Measurements from ENCODE around the gene LPP. TPM values are rescaled to one million over a fixed set of nuclear protein-coding genes. Genes with fewer than 3 reads are reported as not detected.

The LPP gene
- total and polyA plus RNA-seq, 9 of the 15 experiments (the other 6 are each of a cell fraction or from before 2014, with no cell fraction given) = 0.07 to 0.18 TPM; not detected in 7

- no peak for TF ChIP-seq ZNF699 (CRISPR knock-in tag; IDR thresholded peaks at IDR 0.05; ENCODE audit: insufficient replicate concordance)
Measured at GRCh38 chr3:188176884-188177283, 22.9 kb downstream of the LPP start (continued).

- ChIA-PET CTCF (ENCODE audit: low intra/inter-chr PET ratio) (no interaction called here), POLR2A (no interaction called here)
- no peaks in the 10 kb centered on the region for H3K9me3 ChIP-seq (replicated peaks; ENCODE audit: control insufficient read depth, insufficient read depth, low read depth, low read length)
- H3K4me2 ChIP-seq (ENCODE audit: insufficient read depth, low read length) = no peak overlapping the region
- H4K20me1 ChIP-seq (replicated peaks; ENCODE audit: control insufficient read depth, insufficient read depth, low read length) = no peaks in the 10 kb centered on the region
- intact Hi-C loops (cut with micrococcal nuclease) (no loop called here), in situ Hi-C loops (cut with MboI) (no loop called here)
- BruUV-seq (replicated peaks) = no TSS peak
- no peaks in the 10 kb centered on the region for H3K79me2 ChIP-seq (ENCODE audit: control insufficient read depth, insufficient read depth, low read length)
- no peak for DNase-seq (ENCODE audit: extremely low read depth in 1 of 4, low spot score in 3 of 4)
- no peak overlapping the region for H3K4me3 ChIP-seq
- no peaks in the 10 kb centered on the region for H3K4me1 ChIP-seq (replicated peaks in 1 of 2; ENCODE audit: control insufficient read depth in 2 of 2, insufficient read depth in 2 of 2, low read length in 2 of 2)
- H3K9ac ChIP-seq (ENCODE audit: insufficient read depth in 1 of 2, low read depth in 2 of 2, low read length in 2 of 2) = no peak overlapping the region
- H3K36me3 ChIP-seq (ENCODE audit: control insufficient read depth, insufficient read depth, low read length) = no peaks in the 10 kb centered on the region
- 0 out of 5 replicates have a peak, but pooled peaks cover 0 to 5% of the 10 kb centered on the region in 2 experiments for H3K27me3 ChIP-seq (ENCODE audit: control insufficient read depth in 2 of 2, insufficient read depth in 2 of 2, low read length in 2 of 2)
- no peak for ATAC-seq
- no peak overlapping the region for H2AFZ ChIP-seq (ENCODE audit: low read depth, low read length)
- no peak overlapping the region for H3K27ac ChIP-seq (ENCODE audit: extremely low read depth, low read depth, low read length)
- H3K9me1 ChIP-seq (ENCODE audit: control insufficient read depth, insufficient read depth, low read length) = no peaks in the 10 kb centered on the region
- 0% methylated on average over 2 of the region's 2 CpGs for WGBS (ENCODE audit: insufficient coverage, low coverage, missing lambda C conversion rate)
- FAIRE-seq = no peak
- TF ChIP-seq TCF3 (CRISPR knock-in tag; IDR thresholded peaks at IDR 0.05) (no peak), REST (IDR thresholded peaks at IDR 0.05; ENCODE audit: borderline replicate concordance) (no peak), REST (CRISPR knock-in tag; IDR thresholded peaks at IDR 0.05; ENCODE audit: low read depth) (no peak), ZFPM2 (CRISPR knock-in tag; IDR thresholded peaks at IDR 0.05) (no peak), ZNF785 (CRISPR knock-in tag; IDR thresholded peaks at IDR 0.05) (no peak), ARHGAP35 (IDR thresholded peaks at IDR 0.05; ENCODE audit: partially characterized antibody) (no peak), E2F8 (IDR thresholded peaks at IDR 0.05; ENCODE audit: low read depth, partially characterized antibody) (no peak), KAT8 (IDR thresholded peaks at IDR 0.05; ENCODE audit: low read depth) (no peak), NR2F6 (CRISPR knock-in tag; IDR thresholded peaks at IDR 0.05) (no peak), NCOA4 (IDR thresholded peaks at IDR 0.05; ENCODE audit: partially characterized antibody) (no peak), CAMTA2 (CRISPR knock-in tag; conservative IDR thresholded peaks at IDR 0.05) (no peak)
Measured at GRCh38 chr3:188177721-188178120, 23.8 kb downstream of the LPP start.

Data from K562 (cell line).